Urinary bladder (tissue), 4 donors: ENCODE results near the gene GRIP1. TPM values are rescaled to one million over a fixed set of nuclear protein-coding genes. Genes with fewer than 3 reads are reported as not detected.

Source experiments
- DNase-seq: peaks from one replicate; pipeline ENCODE4 v3.0.0-alpha.2; 2015; ENCODE audit errors: extremely low spot score
- H3K27ac ChIP-seq: one replicate; pipeline ENCODE4 v1.5.1; 2013; ENCODE audit warnings: low read depth, mild to moderate bottlenecking, moderate library complexity
- H3K36me3 ChIP-seq: one replicate; pipeline ENCODE4 v1.6.1; 2013; ENCODE audit warnings: mild to moderate bottlenecking, moderate library complexity; ENCODE audit not compliant: insufficient read depth
- H3K4me1 ChIP-seq: one replicate; pipeline ENCODE4 v1.6.1; 2013; ENCODE audit warnings: mild to moderate bottlenecking, moderate library complexity; ENCODE audit not compliant: insufficient read depth
- H3K4me3 ChIP-seq: one replicate; pipeline ENCODE4 v1.5.1; 2013; ENCODE audit warnings: low read depth, low read length
- WGBS: extraction: QIAGEN DNeasy Blood & Tissue Kit; methylation state at CpG from one replicate; pipeline ENCODE4 v1.1.7; 2013; 5-methylcytosine and 5-hydroxymethylcytosine counted together
- polyA plus RNA-seq: library from polyadenylated mRNA; stranded (reverse); fragments of 200-250 nt; gene quantifications from one replicate; pipeline ENCODE4 v1.2.3, GENCODE V29; 2013
- total RNA-seq: library from RNA; depleted of rRNA; stranded (reverse); fragments of >200 nt; gene quantifications from one replicate; pipeline ENCODE4 v1.2.3, GENCODE V29; 2014
- donor health status: healthy with polysubstance abuse.
- donor health status: healthy.

The GRIP1 gene
- total and polyA plus RNA-seq, 2 donors, result 2.1 to 9.8 TPM

GRCh38 chr12:66594688-66595087 is 84.2 kb downstream of the GRIP1 start:
- Histone ChIP-seq H3K27ac (no peak overlapping the region), H3K4me1 (no peaks in the 10 kb centered on the region), H3K36me3 (no peaks in the 10 kb centered on the region), H3K4me3 (no peak overlapping the region)
- DNase-seq, result no peak

DNA sequence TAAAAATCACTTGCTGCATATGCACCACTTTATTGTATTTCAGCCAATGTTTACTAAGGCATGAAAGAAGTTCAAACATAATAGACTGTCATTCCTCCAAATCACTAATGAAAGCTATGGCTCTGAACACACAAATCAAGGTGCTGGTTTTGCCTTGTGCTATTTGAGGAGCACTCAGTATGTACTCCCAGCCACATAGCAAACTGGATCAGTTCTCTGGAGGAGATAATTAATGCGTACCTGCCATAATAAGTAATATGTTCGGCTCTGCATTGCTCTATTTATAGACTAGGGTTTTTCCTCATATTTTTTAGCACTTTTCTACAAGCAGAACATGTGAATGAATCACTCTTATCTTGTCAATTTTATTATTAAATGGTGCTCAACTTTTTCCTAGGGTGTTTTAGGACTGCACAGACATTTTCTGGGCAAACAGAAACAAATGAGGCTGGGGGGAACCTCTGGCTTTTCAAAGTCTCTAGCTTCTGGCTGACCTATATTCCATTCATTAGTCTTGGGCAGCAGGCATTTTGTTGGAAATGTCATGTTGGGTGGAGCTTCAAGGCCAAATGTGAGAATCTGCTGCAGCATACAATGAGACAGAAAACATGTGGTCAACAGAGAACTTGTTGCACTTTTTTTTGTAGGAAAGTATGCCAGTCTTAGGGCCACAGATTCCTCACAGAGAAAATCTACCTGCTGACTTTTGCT is 88.4 kb downstream of the GRIP1 start:
- H3K27ac ChIP-seq, result no peak overlapping the region
- no peaks in the 10 kb centered on the region for H3K4me1 ChIP-seq
- no peaks in the 10 kb centered on the region for H3K36me3 ChIP-seq
- no peak for DNase-seq
- 71% methylated on average over 2 of the region's 2 CpGs for WGBS
- H3K4me3 ChIP-seq, result no peak overlapping the region

GRCh38 chr12:66589095-66589494 is 89.8 kb downstream of the GRIP1 start:
- no peak for DNase-seq
- whole genome bisulfite sequencing, result 76% methylated on average over 3 of the region's 3 CpGs
- Histone ChIP-seq H3K36me3 (no peaks in the 10 kb centered on the region), H3K27ac (no peak overlapping the region), H3K4me1 (no peaks in the 10 kb centered on the region), H3K4me3 (no peak overlapping the region)

DNA sequence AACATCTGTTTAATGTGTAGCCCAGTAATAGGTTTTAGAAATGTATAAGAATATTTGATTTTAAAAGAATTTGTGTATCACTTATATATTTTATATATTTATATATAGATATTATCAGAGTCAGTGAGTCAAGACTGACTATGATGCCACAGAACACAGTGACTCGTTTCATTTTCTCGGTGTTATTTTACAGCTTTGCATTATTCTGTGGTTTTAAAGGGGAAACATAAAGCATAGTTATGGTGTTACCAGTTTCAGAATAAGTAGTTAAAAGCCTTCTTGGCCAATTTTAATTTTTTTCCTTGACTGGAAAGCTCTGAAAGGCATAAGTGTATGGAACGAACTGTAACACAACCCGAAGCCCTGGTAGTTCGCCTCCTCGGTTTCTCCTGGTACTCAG is 91.0 kb downstream of the GRIP1 start:
- Histone ChIP-seq H3K4me1 (no peaks in the 10 kb centered on the region), H3K27ac (no peak overlapping the region), H3K4me3 (no peak overlapping the region), H3K36me3 (no peaks in the 10 kb centered on the region)
- WGBS, result 81% methylated on average over 6 of the region's 6 CpGs
- DNase-seq, result no peak

DNA sequence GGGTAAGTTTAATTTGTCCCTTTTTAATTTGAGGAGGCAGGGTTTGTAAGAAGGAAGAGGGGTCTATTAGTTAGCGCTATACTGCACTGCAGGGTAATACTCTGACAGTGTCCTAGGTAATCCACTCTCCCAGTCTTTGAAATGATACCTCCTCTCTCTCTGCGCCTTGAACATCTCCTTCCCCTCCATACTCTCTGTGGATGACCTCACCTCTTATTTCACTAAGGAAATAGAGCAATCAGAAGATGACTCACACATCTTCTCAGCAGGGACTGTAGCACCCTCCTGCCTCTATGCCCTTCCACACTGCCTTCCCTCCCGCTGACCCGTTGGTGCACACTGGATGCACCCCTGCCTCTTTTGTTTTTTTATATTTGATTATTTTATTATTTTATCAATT is 94.2 kb downstream of the GRIP1 start:
- no peaks in the 10 kb centered on the region for H3K4me1 ChIP-seq
- WGBS, result 96% methylated on average over 4 of the region's 4 CpGs
- DNase-seq, result no peak

GRCh38 chr12:66573605-66574004 is 105.3 kb downstream of the GRIP1 start:
- Histone ChIP-seq H3K4me1 (no peaks in the 10 kb centered on the region), H3K27ac (no peak overlapping the region), H3K36me3 (no peaks in the 10 kb centered on the region), H3K4me3 (no peak overlapping the region)
- DNase-seq, result no peak
- WGBS, result 84% methylated on average over 5 of the region's 5 CpGs

More for the DNA sequence above, 94.2 kb downstream of the GRIP1 start:
- Histone ChIP-seq H3K4me3 (no peak overlapping the region), H3K36me3 (no peaks in the 10 kb centered on the region), H3K27ac (no peak overlapping the region)

DNA sequence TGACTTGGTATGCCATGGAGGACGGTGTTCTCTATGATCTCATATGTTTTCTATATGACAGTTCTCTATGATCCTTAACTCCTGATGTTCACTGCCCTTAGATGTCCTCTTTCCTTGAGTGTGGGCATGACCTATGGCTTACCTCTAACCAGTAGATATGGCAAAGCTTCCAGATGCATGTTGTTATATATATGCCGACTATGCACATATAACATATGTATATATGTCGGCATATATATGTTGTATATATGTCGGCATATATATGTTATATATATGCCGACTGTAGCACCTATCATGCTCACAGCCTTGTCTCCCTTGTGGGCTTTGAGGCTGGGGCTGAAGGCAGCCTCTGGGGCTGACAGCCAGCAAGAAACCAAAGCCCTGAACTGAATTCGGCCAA is 106.0 kb downstream of the GRIP1 start:
- H3K4me1 ChIP-seq, result no peaks in the 10 kb centered on the region
- H3K36me3 ChIP-seq, result no peaks in the 10 kb centered on the region
- no peak for DNase-seq
- WGBS, result 93% methylated on average over 6 of the region's 6 CpGs
- no peak overlapping the region for H3K27ac ChIP-seq
- no peak overlapping the region for H3K4me3 ChIP-seq

- Histone ChIP-seq H3K27ac (no peak overlapping the region), H3K36me3 (no peaks in the 10 kb centered on the region), H3K4me3 (no peak overlapping the region), H3K4me1 (no peaks in the 10 kb centered on the region)
- WGBS, result 80% methylated on average over 1 of the region's 1 CpG
- DNase-seq, result no peak
Observed at GRCh38 chr12:66571361-66571915, 107.4 kb downstream of the GRIP1 start.

DNA sequence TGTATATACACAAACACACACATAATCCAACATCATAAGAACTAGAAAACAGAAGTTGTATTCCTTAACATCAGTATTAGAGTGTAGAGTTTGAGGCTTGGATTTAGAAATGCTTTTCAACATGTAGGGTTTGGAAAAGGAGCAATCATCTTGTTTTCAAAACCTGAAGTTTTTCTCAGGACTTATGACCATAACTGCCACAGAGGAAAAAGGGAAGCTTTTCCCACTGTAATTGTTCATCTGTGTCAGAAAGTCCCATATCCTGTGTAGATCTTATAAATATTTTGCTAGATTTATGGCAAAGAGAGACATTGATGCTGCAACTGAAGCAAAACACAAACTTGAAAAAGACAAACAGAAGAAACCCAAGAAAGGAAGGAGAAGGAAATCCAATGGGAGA is 115.7 kb downstream of the GRIP1 start:
- DNase-seq, result no peak
- Histone ChIP-seq H3K36me3 (no peaks in the 10 kb centered on the region), H3K4me3 (no peak overlapping the region), H3K27ac (no peak overlapping the region), H3K4me1 (no peaks in the 10 kb centered on the region)

DNA sequence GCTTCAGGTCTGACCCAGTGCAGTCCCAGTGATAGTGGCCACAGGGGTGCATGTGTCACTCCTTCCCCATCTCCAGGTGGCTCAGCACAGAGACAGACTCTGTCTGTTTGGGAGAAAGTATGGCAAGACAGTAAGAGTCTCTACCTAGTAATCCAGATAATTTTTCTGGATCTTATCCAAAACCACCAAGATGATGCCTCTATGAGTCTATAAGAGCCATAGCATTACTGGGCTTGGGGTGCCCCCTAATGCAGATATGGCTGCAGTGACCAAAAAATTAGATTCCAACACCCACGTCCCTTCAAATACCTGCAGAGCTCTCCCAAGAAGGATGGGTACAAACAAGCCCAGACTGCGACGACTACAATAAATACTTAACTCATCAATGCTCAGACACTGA is 123.8 kb downstream of the GRIP1 start:
- no peak overlapping the region for H3K4me3 ChIP-seq

DNA sequence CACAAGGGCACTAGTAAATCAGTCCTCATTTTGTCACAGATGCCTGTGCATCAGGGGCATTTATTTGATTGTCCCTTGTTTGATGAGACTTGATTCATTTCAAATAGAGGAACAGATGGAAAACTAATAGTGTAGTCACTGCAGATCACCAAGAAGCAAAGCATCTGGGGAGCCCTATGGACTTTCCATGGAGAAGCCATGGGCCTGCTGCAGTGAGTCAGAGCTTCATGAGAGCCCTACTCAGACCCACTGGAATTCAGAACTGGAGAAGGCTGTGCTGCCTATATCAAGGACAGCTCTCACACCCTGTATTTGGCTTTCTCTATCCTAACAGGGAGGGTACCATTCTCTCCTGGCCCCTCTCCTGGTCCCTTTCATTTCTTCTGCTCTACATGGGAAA is 126.2 kb downstream of the GRIP1 start:
- no peaks in the 10 kb centered on the region for H3K36me3 ChIP-seq
- no peak for DNase-seq

More for the DNA sequence above, 123.8 kb downstream of the GRIP1 start:
- no peaks in the 10 kb centered on the region for H3K4me1 ChIP-seq
- no peak for DNase-seq
- 97% methylated on average over 3 of the region's 3 CpGs for WGBS
- H3K36me3 ChIP-seq, result no peaks in the 10 kb centered on the region
- H3K27ac ChIP-seq, result no peak overlapping the region

GRCh38 chr12:66550626-66551025 is 128.2 kb downstream of the GRIP1 start:
- no peaks in the 10 kb centered on the region for H3K4me1 ChIP-seq
- H3K4me3 ChIP-seq, result no peak overlapping the region
- DNase-seq, result no peak
- H3K36me3 ChIP-seq, result no peaks in the 10 kb centered on the region
- no peak overlapping the region for H3K27ac ChIP-seq
- 81% methylated on average over 5 of the region's 5 CpGs for WGBS

More for the DNA sequence above, 126.2 kb downstream of the GRIP1 start:
- Histone ChIP-seq H3K27ac (no peak overlapping the region), H3K4me1 (no peaks in the 10 kb centered on the region), H3K4me3 (no peak overlapping the region)

DNA sequence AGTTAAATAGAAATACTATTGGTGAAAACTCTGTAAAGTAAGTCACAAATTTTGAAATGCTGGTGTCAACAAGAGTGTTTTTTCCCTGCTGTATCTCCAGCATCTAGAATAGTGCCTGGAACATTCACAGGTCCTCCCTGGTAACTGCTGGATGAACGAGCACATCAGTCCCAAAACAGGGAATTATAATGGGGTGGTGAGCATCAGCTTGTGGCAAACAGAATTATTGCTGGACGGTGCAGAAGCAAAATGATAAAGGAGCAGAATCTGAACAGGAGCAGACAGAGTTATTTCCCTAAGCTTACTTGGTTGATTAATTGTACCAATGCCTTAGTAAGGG is 129.9 kb downstream of the GRIP1 start:
- H3K4me3 ChIP-seq, result no peak overlapping the region

DNA sequence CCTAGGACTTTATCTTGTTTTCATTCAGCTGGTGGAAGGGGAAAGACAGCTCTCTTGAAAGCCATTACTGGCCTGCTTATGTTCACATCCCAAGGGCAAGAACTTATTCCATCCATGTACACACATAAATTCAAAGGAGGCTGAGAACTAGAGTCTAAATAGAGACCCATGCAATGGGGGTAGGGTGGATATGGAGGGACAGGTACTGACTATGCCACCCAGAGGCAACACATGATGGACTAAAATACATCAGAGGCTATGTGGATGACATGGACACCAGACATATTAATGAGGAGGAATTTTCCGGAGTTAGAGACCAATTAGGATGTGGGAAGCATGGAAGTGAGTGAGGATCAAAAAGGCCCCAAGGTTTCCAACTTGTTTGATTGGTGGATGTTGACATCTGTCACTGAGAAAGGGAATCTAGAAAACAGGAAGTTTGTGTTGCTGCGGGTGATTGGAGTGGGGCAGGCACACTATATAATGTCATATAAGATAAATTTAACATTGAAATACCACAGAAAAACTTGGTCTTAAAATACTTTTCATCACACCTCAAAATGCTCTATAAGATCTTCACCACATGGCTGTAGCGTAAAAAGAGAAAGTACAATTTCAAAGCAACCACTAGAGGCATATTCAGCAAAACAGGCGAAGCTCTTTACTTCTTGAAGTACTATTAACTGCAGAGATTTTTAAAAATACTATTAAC is 130.4 kb downstream of the GRIP1 start:
- WGBS, result 77% methylated on average over 4 of the region's 4 CpGs

More for the DNA sequence above, 129.9 kb downstream of the GRIP1 start:
- Histone ChIP-seq H3K36me3 (no peaks in the 10 kb centered on the region), H3K4me1 (no peaks in the 10 kb centered on the region), H3K27ac (no peak overlapping the region)
- no peak for DNase-seq
- 60% methylated on average over 2 of the region's 2 CpGs for WGBS

More for the DNA sequence above, 130.4 kb downstream of the GRIP1 start:
- Histone ChIP-seq H3K4me1 (no peaks in the 10 kb centered on the region), H3K36me3 (no peaks in the 10 kb centered on the region), H3K4me3 (no peak overlapping the region), H3K27ac (no peak overlapping the region)
- no peak for DNase-seq
